IMR-90 (cell line): ENCODE measurements around the gene AJAP1. TPM values are rescaled to one million over a fixed set of nuclear protein-coding genes. Genes with fewer than 3 reads are reported as not detected.

ENCODE experiments used
- ATAC-seq: fragments of 200-7000 bp; cut with Tn5 transposase; 2 replicates; pipeline ENCODE4 v1.9.1; 2020; ENCODE audit warnings: low read depth, mild to moderate bottlenecking, moderate library complexity
- BruUV-seq: library from RNA; stranded (reverse); fragments of 400-500 nt; replicated peaks from 2 replicates; lab custom pipeline; 2021; lab: Mats Ljungman, UMichigan
- CTCF ChIA-PET: fragments of 300-600 bp; formaldehyde crosslinking; extraction: SDS; loops from one replicate; lab custom pipeline; 2021; ENCODE audit warnings: antibody characterized with exemption; lab: Yijun Ruan, JAX
- POLR2A ChIA-PET: fragments of 300-600 bp; sonication (Branson Sonifier 250); formaldehyde crosslinking; loops from one replicate; lab custom pipeline; 2022; ENCODE audit warnings: antibody characterized with exemption; ENCODE audit not compliant: unreplicated experiment; lab: Charles Lee
- DNase-seq: peaks from one replicate; pipeline ENCODE4 v3.0.0; 2013
- H2AFZ ChIP-seq: replicated peaks from 2 replicates; pipeline ENCODE3; 2013; ENCODE audit warnings: low read length, mild to moderate bottlenecking; ENCODE audit not compliant: poor library complexity
- H2AK5ac ChIP-seq: 2 replicates; pipeline ENCODE4 v1.6.1; 2013; ENCODE audit warnings: low read depth, low read length, inconsistent platforms
- H2AK9ac ChIP-seq: replicated peaks from 2 replicates; pipeline ENCODE3; 2013; ENCODE audit warnings: mild to moderate bottlenecking, low read depth, low read length, moderate library complexity; ENCODE audit not compliant: poor library complexity
- H2BK120ac ChIP-seq: 2 replicates; pipeline ENCODE4 v1.6.1; 2013; ENCODE audit warnings: low read depth, low read length, inconsistent platforms
- H2BK15ac ChIP-seq: 3 replicates; pipeline ENCODE4 v1.6.1; 2013; ENCODE audit warnings: low read depth, low read length, inconsistent platforms
- H2BK20ac ChIP-seq: 2 replicates; pipeline ENCODE4 v1.6.1; 2013; ENCODE audit warnings: low read depth, mild to moderate bottlenecking, inconsistent platforms, low read length, moderate library complexity
- H2BK5ac ChIP-seq: 2 replicates; pipeline ENCODE4 v1.6.1; 2013; ENCODE audit warnings: mild to moderate bottlenecking, low read depth, low read length, inconsistent platforms; ENCODE audit not compliant: poor library complexity, severe bottlenecking
- H3K14ac ChIP-seq: replicated peaks from 2 replicates; pipeline ENCODE4 v1.6.1; 2013; ENCODE audit warnings: low read depth, low read length, inconsistent platforms
- H3K18ac ChIP-seq: 2 replicates; pipeline ENCODE4 v1.6.1; 2013; ENCODE audit warnings: low read depth, low read length, control low read depth
- H3K23ac ChIP-seq: 2 replicates; pipeline ENCODE4 v1.6.1; 2013; ENCODE audit warnings: low read depth, low read length, inconsistent platforms
- H3K27ac ChIP-seq: 2 replicates; pipeline ENCODE4 v1.5.1; 2013; ENCODE audit warnings: mild to moderate bottlenecking, control low read depth, low read length; ENCODE audit not compliant: insufficient read depth
- H3K27me3 ChIP-seq: 2 replicates; pipeline ENCODE4 v1.6.1; 2013; ENCODE audit warnings: low read length; ENCODE audit not compliant: control insufficient read depth, insufficient read depth
- H3K36me3 ChIP-seq: 2 replicates; pipeline ENCODE4 v1.6.1; 2013; ENCODE audit warnings: low read length, mixed read lengths; ENCODE audit not compliant: control insufficient read depth, insufficient read depth
- H3K4ac ChIP-seq: 2 replicates; pipeline ENCODE4 v1.6.1; 2013; ENCODE audit warnings: low read depth, low read length, inconsistent platforms
- H3K4me1 ChIP-seq: 2 replicates; pipeline ENCODE4 v1.6.1; 2013; ENCODE audit warnings: low read length, mixed read lengths; ENCODE audit not compliant: control insufficient read depth, insufficient read depth
- H3K4me2 ChIP-seq: 2 replicates; pipeline ENCODE4 v1.6.1; 2013; ENCODE audit warnings: low read depth, mild to moderate bottlenecking, control low read depth, low read length, moderate library complexity
- H3K4me3 ChIP-seq: 2 replicates; pipeline ENCODE4 v1.5.1; 2013; ENCODE audit warnings: low read depth, mild to moderate bottlenecking, control low read depth, low read length, moderate library complexity; ENCODE audit not compliant: insufficient read depth
- H3K56ac ChIP-seq: 2 replicates; pipeline ENCODE4 v1.6.1; 2013; ENCODE audit warnings: low read length, inconsistent platforms; ENCODE audit not compliant: insufficient read depth; ENCODE audit errors: extremely low read depth
- H3K79me1 ChIP-seq, 2 experiments: 2 replicates each; pipeline ENCODE4 v1.6.1; 2013; ENCODE audit warnings: low read length in 2 of 2, inconsistent platforms in 1 of 2, low read depth in 1 of 2
- H3K9ac ChIP-seq: 2 replicates; pipeline ENCODE4 v1.6.1; 2013; ENCODE audit warnings: low read depth, low read length, control low read depth
- H3K9me1 ChIP-seq: 2 replicates; pipeline ENCODE4 v1.6.1; 2013; ENCODE audit warnings: low read length, inconsistent platforms; ENCODE audit not compliant: insufficient read depth
- H3K9me3 ChIP-seq: 2 replicates; pipeline ENCODE4 v1.6.1; 2013; ENCODE audit warnings: low read length; ENCODE audit not compliant: control insufficient read depth, insufficient read depth
- H4K20me1 ChIP-seq: 2 replicates; pipeline ENCODE4 v1.6.1; 2013; ENCODE audit warnings: low read length, inconsistent platforms; ENCODE audit not compliant: insufficient read depth
- H4K5ac ChIP-seq: 2 replicates; pipeline ENCODE4 v1.6.1; 2013; ENCODE audit warnings: mild to moderate bottlenecking, low read depth, low read length, control low read depth
- H4K8ac ChIP-seq, 2 experiments: 2 replicates each; pipeline ENCODE4 v1.6.1; 2013; ENCODE audit warnings: low read depth in 2 of 2, low read length in 2 of 2, control low read depth in 1 of 2, inconsistent platforms in 1 of 2
- H4K91ac ChIP-seq: 2 replicates; pipeline ENCODE4 v1.6.1; 2013; ENCODE audit warnings: low read depth, low read length, inconsistent platforms; ENCODE audit not compliant: insufficient read depth
- WGBS, 2 experiments: methylation state at CpG; one replicate each; pipeline versions ENCODE4 v1.1.5 to v1.1.7; 2013; ENCODE audit warnings: missing lambda C conversion rate in 2 of 2; ENCODE audit not compliant: insufficient read length in 1 of 2; ENCODE audit errors: extremely low coverage in 2 of 2; 5-methylcytosine and 5-hydroxymethylcytosine counted together
- dilution Hi-C: fragments of 300-500 bp; cut with HindIII; formaldehyde crosslinking; loops from one replicate; pipeline ENCODE4 v1.14.3; 2018; ENCODE audit warnings: low sequenced_read_pairs; ENCODE audit not compliant: unreplicated experiment
- in situ Hi-C: fragments of 300-500 bp; cut with MboI; formaldehyde crosslinking; loops from 3 replicates; pipeline ENCODE4 v1.14.3; 2019; ENCODE audit warnings: low sequenced_read_pairs, inconsistent platforms, mixed read lengths
- intact Hi-C: fragments of 100-400 bp; cut with micrococcal nuclease; formaldehyde crosslinking; loops from 2 replicates; pipeline ENCODE4 v1.10.0; 2022
- polyA plus RNA-seq, 3 experiments: library from polyadenylated mRNA; depleted of rRNA; stranded (reverse); fragments of >200 nt; gene quantifications; 2 replicates each; pipeline ENCODE4 v1.2.3, GENCODE V29; 2012; ENCODE audit warnings: low replicate concordance in 1 of 3
- total RNA-seq: library from RNA; depleted of rRNA; stranded (reverse); fragments of >200 nt; gene quantifications from 2 replicates; pipeline ENCODE4 v1.2.3, GENCODE V29; 2012
- TF ChIP-seq, protein P1 (sequence below): fragments of 150-350 bp; IDR thresholded peaks from 2 replicates; pipeline ENCODE4 v1.6.1; 2016; ENCODE audit warnings: low read depth, mild to moderate bottlenecking, low read length, moderate library complexity, borderline replicate concordance

Gene AJAP1
- total and polyA plus RNA-seq, 2 of the 4 experiments (the other 2 are of a cell fraction), result under 0.01 to 0.02 TPM

DNA sequence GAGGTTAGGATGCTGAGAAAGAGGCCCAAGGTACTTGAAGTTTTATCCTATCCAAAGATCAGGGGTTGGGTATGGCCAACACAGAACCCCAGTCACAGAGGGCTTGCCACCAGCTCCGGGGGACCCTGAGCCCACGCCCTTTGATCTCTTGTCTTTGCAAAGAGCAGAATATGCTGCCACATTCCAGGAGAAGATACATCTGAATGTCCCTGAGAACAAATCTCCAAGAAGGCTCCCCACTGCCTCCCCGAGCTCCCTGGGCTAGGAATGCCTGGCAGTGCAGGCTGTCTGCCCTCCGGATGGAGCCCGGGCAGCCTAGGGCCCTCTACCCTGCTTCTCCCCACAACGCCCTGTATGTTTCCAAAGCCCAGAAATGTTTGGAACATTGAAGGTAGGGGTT, 49.2 kb downstream of the AJAP1 start:
- in situ Hi-C loops, result no loop called here

More for the DNA sequence above, 49.2 kb downstream of the AJAP1 start:
- no peak overlapping the region for H3K18ac ChIP-seq
- H2AK5ac ChIP-seq, result no peak overlapping the region
- WGBS, 2 experiments, result no CpG with 5 or more reads among the region's 6 CpGs
- ChIA-PET POLR2A (no interaction called here), CTCF (no interaction called here)
- no peak overlapping the region for H4K91ac ChIP-seq
- H3K14ac ChIP-seq, result no peak overlapping the region
- no peak overlapping the region for H2AFZ ChIP-seq
- no peak overlapping the region for H3K4ac ChIP-seq
- H3K27me3 ChIP-seq, result no peaks in the 10 kb centered on the region
- no peak overlapping the region for H3K56ac ChIP-seq
- TF ChIP-seq, protein P1, sequence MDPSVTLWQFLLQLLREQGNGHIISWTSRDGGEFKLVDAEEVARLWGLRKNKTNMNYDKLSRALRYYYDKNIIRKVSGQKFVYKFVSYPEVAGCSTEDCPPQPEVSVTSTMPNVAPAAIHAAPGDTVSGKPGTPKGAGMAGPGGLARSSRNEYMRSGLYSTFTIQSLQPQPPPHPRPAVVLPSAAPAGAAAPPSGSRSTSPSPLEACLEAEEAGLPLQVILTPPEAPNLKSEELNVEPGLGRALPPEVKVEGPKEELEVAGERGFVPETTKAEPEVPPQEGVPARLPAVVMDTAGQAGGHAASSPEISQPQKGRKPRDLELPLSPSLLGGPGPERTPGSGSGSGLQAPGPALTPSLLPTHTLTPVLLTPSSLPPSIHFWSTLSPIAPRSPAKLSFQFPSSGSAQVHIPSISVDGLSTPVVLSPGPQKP, result no peak
- H3K9me3 ChIP-seq, result peaks cover 52% of the 10 kb centered on the region
- no peak overlapping the region for H3K4me2 ChIP-seq
- H3K9me1 ChIP-seq, result no peaks in the 10 kb centered on the region
- H3K79me1 ChIP-seq, result no peaks in the 10 kb centered on the region
- intact Hi-C loops (no loop called here), dilution Hi-C loops (no loop called here)
- no peak overlapping the region for H2BK5ac ChIP-seq
- H2BK20ac ChIP-seq, result no peak overlapping the region
- H3K27ac ChIP-seq, result no peak overlapping the region
- DNase-seq (no peak), ATAC-seq (no peak)
- H4K8ac ChIP-seq, result no peak overlapping the region
- no peak overlapping the region for H2BK15ac ChIP-seq
- no TSS peak for BruUV-seq
- no peaks in the 10 kb centered on the region for H3K36me3 ChIP-seq
- H3K4me3 ChIP-seq, result no peak overlapping the region
- no peaks in the 10 kb centered on the region for H3K4me1 ChIP-seq
- no peak overlapping the region for H4K5ac ChIP-seq
- no peak overlapping the region for H2BK120ac ChIP-seq
- no peak overlapping the region for H2AK9ac ChIP-seq
- H4K20me1 ChIP-seq, result no peaks in the 10 kb centered on the region
- H3K23ac ChIP-seq, result no peak overlapping the region
- H3K9ac ChIP-seq, result no peak overlapping the region
